Activated CD4-positive, alpha-beta T cell treated with anti-CD3 and anti-CD28 coated beads, Interleukin-2, amount 50 U/mL, for 4 hours (primary cell): Measurements from ENCODE around the gene LMBRD1.
A peak's percentile ranks its signal among the peaks of the same experiment; 100 is the strongest.
"Not testable (repeated sequence)": the region's sequence is repeated elsewhere in the genome, so short reads cannot be mapped to it uniquely, and the experiment has no call there.

Source experiments
- DNase-seq, 2 experiments: peaks; one replicate each; pipeline ENCODE4 v3.0.0-alpha.2; 2020

The LMBRD1 gene

GRCh38 chr6:69796642-69797390 is at the start of gene LMBRD1:
TSS of gene LMBRD1 (minus strand) at chr6:69797010. CDS start at chr6:69796881, 129 bp downstream.
- DNase-seq: peak; percentile 98 to 99

DNA sequence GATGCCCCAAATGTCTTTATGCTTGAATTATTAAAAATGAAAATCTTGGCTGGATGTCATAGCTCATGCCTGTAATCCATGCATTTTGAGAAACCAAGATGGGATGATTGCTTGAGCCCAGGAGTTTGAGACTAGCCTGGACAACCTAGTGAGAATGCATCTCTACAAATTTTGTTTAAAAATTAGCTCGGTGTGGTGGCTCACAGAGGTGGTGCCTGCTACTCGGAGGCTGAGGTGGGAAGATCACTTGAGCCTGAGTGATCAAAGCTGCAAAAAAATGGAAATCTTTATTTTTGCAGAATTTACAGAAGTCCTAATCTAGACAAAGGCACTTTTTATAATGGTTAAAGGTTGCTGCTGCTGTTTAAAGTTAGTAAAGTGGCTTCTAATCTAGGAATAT is 49.5 kb upstream of the LMBRD1 start:
- no peak for DNase-seq

DNA sequence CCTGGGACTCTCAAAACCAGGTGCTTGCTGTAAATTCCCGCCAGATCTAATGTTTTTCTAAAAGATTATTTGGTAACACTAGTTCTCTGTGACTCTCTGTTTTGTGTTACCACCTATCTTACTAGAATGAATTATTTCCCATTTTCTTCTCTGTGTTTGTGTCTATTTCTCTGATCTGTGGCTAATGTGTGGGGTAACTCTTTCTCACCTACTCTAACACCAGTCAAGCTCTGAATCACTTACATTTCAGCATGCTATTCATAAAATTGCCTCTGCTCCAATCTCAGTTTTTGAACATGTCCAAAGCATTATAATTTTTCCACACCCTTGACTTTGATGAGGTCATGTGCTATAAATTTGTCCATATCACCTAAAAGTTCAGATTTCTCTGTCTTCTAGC is 46.4 kb upstream of the LMBRD1 start:
- DNase-seq: no peak

DNA sequence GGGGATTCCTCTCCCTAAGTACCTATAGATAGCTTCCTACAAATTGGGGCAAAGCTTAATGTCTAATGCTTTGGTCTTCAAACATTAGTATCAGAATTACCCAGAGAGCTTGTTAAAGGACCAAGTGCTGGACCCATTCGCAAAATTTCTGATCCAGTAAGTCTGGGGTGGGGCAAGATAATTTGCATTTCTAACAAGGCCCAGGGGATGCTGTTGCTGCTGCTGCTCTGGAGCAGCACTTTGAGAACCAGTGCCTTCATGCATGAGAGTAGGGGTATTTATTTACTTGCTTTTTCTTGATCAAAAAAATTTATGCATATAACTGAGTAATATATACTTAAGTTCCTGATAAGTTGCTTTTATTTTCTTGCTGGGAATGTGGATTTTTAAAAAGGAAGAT is 45.1 kb upstream of the LMBRD1 start:
- no peak for DNase-seq

GRCh38 chr6:69835414-69836179 is 38.8 kb upstream of the LMBRD1 start:
- DNase-seq: no peak

DNA sequence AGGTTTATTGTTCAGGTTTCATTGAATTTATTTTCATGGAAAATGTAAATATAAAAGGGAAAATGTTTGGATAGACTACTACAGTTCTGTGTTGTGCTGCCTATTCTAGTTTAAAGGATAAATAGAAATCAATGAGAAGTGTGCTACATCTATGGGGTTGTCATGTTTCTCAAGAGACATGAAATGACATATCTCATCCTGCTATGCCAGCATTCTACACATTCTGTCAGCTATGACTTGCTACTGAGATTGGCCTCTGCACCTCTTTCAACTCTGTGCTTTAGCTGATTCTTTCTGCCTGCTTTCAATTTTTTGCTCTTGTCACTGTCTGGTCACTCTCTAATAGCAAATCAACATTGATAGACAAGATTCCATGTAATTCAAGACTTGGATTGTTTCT is 35.7 kb upstream of the LMBRD1 start:
- no peak for DNase-seq

GRCh38 chr6:69827276-69827893 is 30.6 kb upstream of the LMBRD1 start:
- DNase-seq: no peak

DNA sequence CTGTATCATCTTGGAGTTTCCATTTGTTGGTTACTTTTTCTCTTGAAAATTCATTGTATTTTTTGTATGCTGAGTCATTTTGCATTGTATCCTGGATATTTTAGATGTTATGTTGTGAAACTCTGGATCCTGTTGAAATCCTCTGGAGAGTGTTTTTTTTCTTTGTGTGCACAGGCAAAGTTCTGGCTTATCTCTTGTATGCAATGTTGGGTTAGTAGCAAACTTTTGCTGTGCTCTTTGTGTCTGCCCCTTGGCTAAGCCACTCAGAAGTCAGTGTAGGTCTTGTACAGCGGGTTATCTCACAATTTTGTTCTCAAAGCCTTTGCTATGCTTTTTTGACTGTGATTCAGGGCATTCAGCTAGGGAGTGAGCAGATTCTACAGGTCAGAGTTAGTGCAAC is 29.1 kb upstream of the LMBRD1 start:
- no peak for DNase-seq

DNA sequence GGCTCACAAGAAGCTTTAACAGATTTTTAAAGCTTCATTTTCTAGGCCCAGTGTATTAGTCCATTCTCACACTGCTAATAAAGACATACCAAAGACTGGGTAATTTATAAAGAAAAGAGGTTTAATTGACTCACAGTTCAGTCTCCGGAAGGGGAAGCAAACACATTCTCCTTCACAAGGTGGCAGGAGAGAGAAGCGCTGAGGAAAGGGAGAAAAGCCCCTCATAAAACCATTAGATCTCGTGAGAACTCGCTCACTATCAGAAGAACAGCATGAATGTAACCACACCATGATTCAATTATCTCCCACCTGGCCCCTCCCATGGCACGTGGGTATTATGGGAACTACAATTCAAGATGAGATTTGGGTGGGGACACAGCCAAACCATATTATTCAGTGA is 27.5 kb upstream of the LMBRD1 start:
- DNase-seq: not testable (repeated sequence)

DNA sequence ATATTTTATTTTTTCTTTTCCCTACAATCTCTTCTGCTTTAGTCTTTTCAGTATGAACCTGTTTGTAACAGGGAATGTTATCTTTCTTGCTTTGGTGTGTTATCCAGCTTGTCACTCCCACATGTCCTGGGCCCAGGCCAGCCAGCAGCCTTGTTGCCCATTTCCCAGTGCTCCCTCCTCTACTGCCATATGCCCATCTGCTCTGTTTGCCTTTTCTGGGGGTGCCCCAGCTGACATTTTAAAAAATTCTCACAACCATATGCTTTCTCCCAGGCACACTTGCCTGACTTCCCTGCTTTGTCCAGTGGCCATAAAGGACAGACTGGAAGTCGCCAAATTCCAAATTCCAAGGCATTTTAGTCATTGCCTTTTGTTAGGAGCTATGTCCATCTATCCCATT is 23.6 kb upstream of the LMBRD1 start:
- no peak for DNase-seq

GRCh38 chr6:69820018-69820417 is 23.2 kb upstream of the LMBRD1 start:
- DNase-seq: no peak

GRCh38 chr6:69819138-69819537 is 22.3 kb upstream of the LMBRD1 start:
- DNase-seq: no peak

- no peak for DNase-seq
These were observed 21.6 kb upstream of the LMBRD1 start for GRCh38 chr6:69818223-69818930.

DNA sequence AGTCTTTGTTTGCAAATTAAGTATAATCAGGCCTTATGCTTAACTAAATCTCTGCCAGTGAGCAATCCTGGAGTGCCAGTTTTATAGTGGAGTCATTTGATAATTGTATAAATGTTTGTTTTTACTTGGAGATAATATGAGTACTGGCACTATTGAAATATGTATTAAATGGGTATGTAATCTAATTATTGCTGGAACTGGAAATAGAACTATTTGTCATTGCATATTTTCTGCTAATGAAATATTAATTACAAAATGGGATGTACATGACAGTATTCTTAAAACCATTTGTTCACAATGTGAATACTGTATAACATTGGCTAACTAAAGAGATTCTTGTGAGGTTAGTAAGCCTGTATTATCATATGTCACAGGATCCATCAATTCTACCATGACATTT is 20.5 kb upstream of the LMBRD1 start:
- DNase-seq: no peak

DNA sequence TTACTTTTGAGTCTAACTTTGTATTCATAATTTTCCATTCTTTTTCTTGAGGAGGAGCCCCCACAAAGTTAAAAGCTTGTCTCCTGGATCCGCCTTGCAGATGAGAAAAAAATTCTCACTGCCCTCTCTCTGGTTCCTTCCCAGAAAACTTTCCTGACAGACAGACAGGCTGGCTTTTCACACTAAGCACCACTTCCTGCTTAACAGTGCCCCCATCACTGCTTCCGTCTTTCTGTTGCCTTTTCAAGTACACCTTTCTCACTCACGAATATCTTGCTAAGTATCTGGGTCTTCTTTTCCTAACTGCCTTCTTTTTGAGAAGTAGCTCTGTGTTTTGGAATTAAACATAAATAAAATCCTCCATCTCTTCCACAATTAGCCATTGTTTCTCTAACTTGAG is 19.8 kb upstream of the LMBRD1 start:
- no peak for DNase-seq

GRCh38 chr6:69816026-69816425 is 19.2 kb upstream of the LMBRD1 start:
- no peak for DNase-seq

- DNase-seq: no peak
These were observed 16.7 kb upstream of the LMBRD1 start for GRCh38 chr6:69813508-69813907.

- no peak for DNase-seq
These were observed 16.1 kb upstream of the LMBRD1 start for GRCh38 chr6:69812746-69813427.

- no peak for DNase-seq
These were observed 6.2 kb upstream of the LMBRD1 start for GRCh38 chr6:69802995-69803394.

GRCh38 chr6:69801711-69802110 is 4.9 kb upstream of the LMBRD1 start:
- no peak for DNase-seq

- no peak for DNase-seq
These were observed 4.4 kb upstream of the LMBRD1 start for GRCh38 chr6:69801225-69801624.

DNA sequence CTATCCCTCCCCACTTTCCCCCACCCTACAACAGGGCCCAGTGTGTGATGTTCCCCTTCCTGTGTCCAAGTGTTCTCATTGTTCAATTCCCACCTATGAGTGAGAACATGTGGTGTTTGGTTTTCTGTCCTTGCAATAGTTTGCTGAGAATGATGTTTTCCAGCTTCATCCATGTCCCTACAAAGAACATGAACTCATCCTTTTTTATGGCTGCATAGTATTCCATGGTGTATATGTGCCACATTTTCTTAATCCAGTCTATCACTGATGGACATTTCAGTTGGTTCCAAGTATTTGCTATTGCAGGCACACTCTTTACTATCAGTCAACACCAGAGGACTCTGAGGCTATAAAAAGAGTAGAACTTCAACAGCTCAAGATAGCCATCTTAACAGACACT is 2.0 kb upstream of the LMBRD1 start:
- not testable (repeated sequence) for DNase-seq
